Mesenchymal stem cell (in vitro differentiated cells and primary cell): ENCODE data around the gene LRP1B.

Experiments
- DNase-seq: peaks from one replicate; pipeline ENCODE4 v3.0.0-alpha.2; 2013
- H2AFZ ChIP-seq: one replicate; pipeline ENCODE4 v1.6.1; 2013; ENCODE audit warnings: low read depth, mild to moderate bottlenecking, control low read depth, inconsistent platforms, low read length, moderate library complexity
- H2AK5ac ChIP-seq: 2 replicates; pipeline ENCODE4 v1.6.1; 2013; ENCODE audit warnings: low read length, moderate library complexity, mild to moderate bottlenecking, inconsistent platforms; ENCODE audit not compliant: severe bottlenecking
- H2BK120ac ChIP-seq: one replicate; pipeline ENCODE4 v1.6.1; 2013; ENCODE audit warnings: low read depth, mild to moderate bottlenecking, inconsistent platforms, low read length, moderate library complexity
- H2BK12ac ChIP-seq, 2 experiments: one replicate each; pipeline ENCODE4 v1.6.1; 2013; ENCODE audit warnings: inconsistent platforms in 2 of 2, low read length in 2 of 2, mild to moderate bottlenecking in 2 of 2, moderate library complexity in 2 of 2, control low read depth in 1 of 2
- H2BK15ac ChIP-seq: one replicate; pipeline ENCODE4 v1.6.1; 2013; ENCODE audit warnings: mild to moderate bottlenecking, low read depth, inconsistent platforms; ENCODE audit not compliant: poor library complexity, severe bottlenecking
- H2BK5ac ChIP-seq: 2 replicates; pipeline ENCODE4 v1.6.1; 2013; ENCODE audit warnings: low read depth, mild to moderate bottlenecking, low read length, control low read depth, inconsistent platforms; ENCODE audit not compliant: poor library complexity, severe bottlenecking
- H3K14ac ChIP-seq, 2 experiments: one replicate each; pipeline ENCODE4 v1.6.1; 2013; ENCODE audit warnings: inconsistent platforms in 2 of 2, low read length in 2 of 2, control low read depth in 1 of 2, mild to moderate bottlenecking in 1 of 2, moderate library complexity in 1 of 2
- H3K18ac ChIP-seq, 2 experiments: one replicate each; pipeline ENCODE4 v1.6.1; 2013; ENCODE audit warnings: inconsistent platforms in 2 of 2, low read length in 2 of 2, control low read depth in 1 of 2, low read depth in 1 of 2, mild to moderate bottlenecking in 1 of 2
- H3K23ac ChIP-seq, 2 experiments: one replicate each; pipeline ENCODE4 v1.6.1; 2013; ENCODE audit warnings: inconsistent platforms in 2 of 2, low read length in 2 of 2, mild to moderate bottlenecking in 2 of 2, moderate library complexity in 2 of 2, control low read depth in 1 of 2
- H3K27ac ChIP-seq: 2 replicates; pipeline ENCODE4 v1.5.1; 2013; ENCODE audit warnings: mild to moderate bottlenecking, moderate library complexity, low read length, control low read depth, inconsistent platforms; ENCODE audit not compliant: poor library complexity, severe bottlenecking
- H3K27me3 ChIP-seq, 2 experiments: 2 replicates each; pipeline versions ENCODE4 v1.6.1 to v1.7.0; 2013; ENCODE audit warnings: low read length in 2 of 2, mild to moderate bottlenecking in 2 of 2, moderate library complexity in 2 of 2, control low read depth in 1 of 2, inconsistent platforms in 1 of 2; ENCODE audit not compliant: control insufficient read depth in 1 of 2, insufficient read depth in 1 of 2
- H3K36me3 ChIP-seq, 2 experiments: 2 replicates each; pipeline versions ENCODE4 v1.6.1 to v1.7.0; 2013; ENCODE audit warnings: low read length in 2 of 2, control low read depth in 1 of 2, inconsistent platforms in 1 of 2, low read depth in 1 of 2, mild to moderate bottlenecking in 1 of 2; ENCODE audit not compliant: insufficient read depth in 2 of 2, control insufficient read depth in 1 of 2
- H3K4ac ChIP-seq, 2 experiments: one replicate each; pipeline ENCODE4 v1.6.1; 2013; ENCODE audit warnings: inconsistent platforms in 2 of 2, low read length in 2 of 2, mild to moderate bottlenecking in 2 of 2, moderate library complexity in 2 of 2, control low read depth in 1 of 2, low read depth in 1 of 2
- H3K4me1 ChIP-seq: 2 replicates; pipeline ENCODE4 v1.6.1; 2013; ENCODE audit warnings: low read depth, low read length, control low read depth; ENCODE audit not compliant: control insufficient read depth, insufficient read depth
- H3K4me2 ChIP-seq: 2 replicates; pipeline ENCODE4 v1.6.1; 2013; ENCODE audit warnings: low read length, mild to moderate bottlenecking, inconsistent platforms; ENCODE audit not compliant: poor library complexity, severe bottlenecking
- H3K4me3 ChIP-seq, 2 experiments: 2 replicates each; pipeline versions ENCODE4 v1.5.1 to v1.7.0; 2013; ENCODE audit warnings: low read length in 2 of 2, mild to moderate bottlenecking in 2 of 2, control low read depth in 1 of 2, low read depth in 1 of 2; ENCODE audit not compliant: insufficient read depth in 1 of 2
- H3K79me1 ChIP-seq: replicated peaks from 2 replicates; pipeline ENCODE4 v1.6.1; 2013; ENCODE audit warnings: mild to moderate bottlenecking, control low read depth, low read length, inconsistent platforms; ENCODE audit not compliant: poor library complexity, severe bottlenecking
- H3K9ac ChIP-seq: 2 replicates; pipeline ENCODE4 v1.7.0; 2013; ENCODE audit warnings: mild to moderate bottlenecking, low read length, moderate library complexity
- H3K9me3 ChIP-seq: 2 replicates; pipeline ENCODE4 v1.7.0; 2013; ENCODE audit warnings: mild to moderate bottlenecking, low read length; ENCODE audit not compliant: control insufficient read depth
- H4K8ac ChIP-seq: one replicate; pipeline ENCODE4 v1.6.1; 2013; ENCODE audit warnings: inconsistent platforms, mild to moderate bottlenecking, low read length, moderate library complexity
- H4K91ac ChIP-seq: one replicate; pipeline ENCODE4 v1.6.1; 2013; ENCODE audit warnings: mild to moderate bottlenecking, low read length, inconsistent platforms
- WGBS: methylation state at CpG from one replicate; pipeline ENCODE4 v1.1.7; 2013; ENCODE audit warnings: mixed read lengths; 5-methylcytosine and 5-hydroxymethylcytosine counted together

LRP1B gene

GRCh38 chr2:140627136-140627535, 1503.7 kb downstream of the LRP1B start:
- no peak overlapping the region for H2BK15ac ChIP-seq
- no peak overlapping the region for H2AK5ac ChIP-seq
- 83% methylated on average over 5 of the region's 5 CpGs for WGBS
- H3K23ac ChIP-seq = no peak overlapping the region
- H4K8ac ChIP-seq = no peak overlapping the region
- peaks cover under 1% of the 10 kb centered on the region for H3K9me3 ChIP-seq
- no peak overlapping the region for H3K18ac ChIP-seq
- H3K4me3 ChIP-seq = no peak overlapping the region
- no peak overlapping the region for H3K4ac ChIP-seq
- H3K9ac ChIP-seq = no peak overlapping the region
- H2BK12ac ChIP-seq = no peak overlapping the region
- H3K36me3 ChIP-seq = no peaks in the 10 kb centered on the region
- H2AFZ ChIP-seq = no peak overlapping the region
- H3K4me1 ChIP-seq = no peaks in the 10 kb centered on the region
- no peaks in the 10 kb centered on the region for H3K27me3 ChIP-seq
- no peak overlapping the region for H4K91ac ChIP-seq
- H3K14ac ChIP-seq = no peak overlapping the region
- no peaks in the 10 kb centered on the region for H3K79me1 ChIP-seq
- H2BK5ac ChIP-seq = no peak overlapping the region
- H3K27ac ChIP-seq = no peak overlapping the region
- DNase-seq = no peak
- H2BK120ac ChIP-seq = no peak overlapping the region
- no peak overlapping the region for H3K4me2 ChIP-seq

DNA sequence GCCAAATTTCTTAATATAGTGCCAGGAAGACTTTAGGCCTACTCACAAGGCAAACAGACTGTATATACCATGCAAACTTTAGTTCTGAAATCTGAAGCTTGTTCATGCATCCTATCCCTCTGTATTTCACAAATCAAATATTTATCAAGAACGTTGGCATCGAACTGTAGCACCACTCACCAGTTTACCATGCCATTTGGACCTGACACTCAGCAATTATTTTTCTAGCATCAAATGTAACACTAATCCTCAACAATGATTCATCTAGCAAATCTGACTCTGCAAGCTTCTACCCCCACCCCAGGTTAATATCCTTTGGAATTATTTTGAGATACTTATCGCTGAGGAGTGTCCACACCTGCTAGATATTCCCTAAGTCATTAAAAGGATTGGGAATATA, 1506.6 kb downstream of the LRP1B start:
- Histone ChIP-seq H3K4me3 (no peak overlapping the region), H3K9ac (no peak overlapping the region), H3K36me3 (no peaks in the 10 kb centered on the region), H3K4ac (no peak overlapping the region), H2AFZ (no peak overlapping the region), H3K27me3 (no peaks in the 10 kb centered on the region), H3K79me1 (no peaks in the 10 kb centered on the region), H2AK5ac (no peak overlapping the region), H4K8ac (no peak overlapping the region), H3K9me3 (no peaks in the 10 kb centered on the region), H3K27ac (no peak overlapping the region), H3K4me2 (no peak overlapping the region), H3K4me1 (no peaks in the 10 kb centered on the region), H3K23ac (no peak overlapping the region), H2BK12ac (no peak overlapping the region), H3K14ac (no peak overlapping the region), H2BK120ac (no peak overlapping the region), H3K18ac (no peak overlapping the region), H2BK15ac (no peak overlapping the region), H2BK5ac (no peak overlapping the region), H4K91ac (no peak overlapping the region)
- 90% methylated on average over 2 of the region's 3 CpGs for WGBS
- no peak for DNase-seq

- Histone ChIP-seq H2BK5ac (no peak overlapping the region), H3K18ac (no peak overlapping the region), H2BK12ac (no peak overlapping the region), H3K36me3 (no peaks in the 10 kb centered on the region), H4K8ac (no peak overlapping the region), H3K4ac (no peak overlapping the region), H3K4me1 (no peaks in the 10 kb centered on the region), H3K4me2 (no peak overlapping the region), H3K79me1 (no peaks in the 10 kb centered on the region), H3K27ac (no peak overlapping the region), H2BK15ac (no peak overlapping the region), H2AK5ac (no peak overlapping the region), H3K23ac (no peak overlapping the region), H3K9ac (no peak overlapping the region), H2BK120ac (no peak overlapping the region), H3K4me3 (no peak overlapping the region), H3K27me3 (no peaks in the 10 kb centered on the region), H3K9me3 (no peaks in the 10 kb centered on the region), H3K14ac (no peak overlapping the region), H4K91ac (no peak overlapping the region), H2AFZ (no peak overlapping the region)
- WGBS = 90% methylated on average over 3 of the region's 3 CpGs
- no peak for DNase-seq
Observed at GRCh38 chr2:140621583-140622362, 1509.0 kb downstream of the LRP1B start.

GRCh38 chr2:140604788-140605187, 1526.0 kb downstream of the LRP1B start:
- H3K4me1 ChIP-seq = no peaks in the 10 kb centered on the region
- H3K14ac ChIP-seq = no peak overlapping the region
- no peak overlapping the region for H3K9ac ChIP-seq
- H3K4me3 ChIP-seq = no peak overlapping the region
- no peaks in the 10 kb centered on the region for H3K27me3 ChIP-seq
- H3K9me3 ChIP-seq = no peaks in the 10 kb centered on the region
- H3K36me3 ChIP-seq = no peaks in the 10 kb centered on the region
- H3K27ac ChIP-seq = no peak overlapping the region
- H2AK5ac ChIP-seq = no peak overlapping the region
- H2BK5ac ChIP-seq = no peak overlapping the region
- DNase-seq = no peak
- no peak overlapping the region for H4K91ac ChIP-seq
- 95% methylated on average over 3 of the region's 3 CpGs for WGBS
- no peak overlapping the region for H3K18ac ChIP-seq
- H3K4me2 ChIP-seq = no peak overlapping the region
- H2BK120ac ChIP-seq = no peak overlapping the region
- H4K8ac ChIP-seq = no peak overlapping the region
- H2AFZ ChIP-seq = no peak overlapping the region
- no peak overlapping the region for H3K4ac ChIP-seq
- no peak overlapping the region for H2BK12ac ChIP-seq
- H3K79me1 ChIP-seq = no peaks in the 10 kb centered on the region
- no peak overlapping the region for H3K23ac ChIP-seq
- no peak overlapping the region for H2BK15ac ChIP-seq
